H9 (cell line): ENCODE measurements around the gene ATP6V1B1. TPM values are rescaled to one million over a fixed set of nuclear protein-coding genes. Genes with fewer than 3 reads are reported as not detected.

ENCODE experiments used
- DNase-seq: peaks from one replicate; pipeline ENCODE4 v3.0.0-alpha.2; 2017
- H2AFZ ChIP-seq: one replicate; pipeline ENCODE4 v1.6.1; 2013; ENCODE audit warnings: mild to moderate bottlenecking, low read length, control low read depth, moderate library complexity
- H2AK5ac ChIP-seq: 2 replicates; pipeline ENCODE4 v1.6.1; 2013; ENCODE audit warnings: low read length, control low read depth, mixed read lengths; ENCODE audit not compliant: insufficient read length
- H2BK120ac ChIP-seq: one replicate; pipeline ENCODE4 v1.6.1; 2013; ENCODE audit warnings: low read depth, mild to moderate bottlenecking, low read length, control low read depth, inconsistent platforms; ENCODE audit not compliant: poor library complexity, severe bottlenecking
- H2BK12ac ChIP-seq: 2 replicates; pipeline ENCODE4 v1.6.1; 2013; ENCODE audit warnings: low read length, control low read depth, mixed read lengths, low read depth; ENCODE audit not compliant: insufficient read length
- H2BK15ac ChIP-seq: 2 replicates; pipeline ENCODE4 v1.6.1; 2013; ENCODE audit warnings: low read depth, low read length, control low read depth
- H2BK20ac ChIP-seq: one replicate; pipeline ENCODE4 v1.6.1; 2013; ENCODE audit warnings: low read depth, mild to moderate bottlenecking, low read length, control low read depth, inconsistent platforms; ENCODE audit not compliant: poor library complexity, severe bottlenecking
- H2BK5ac ChIP-seq: 2 replicates; pipeline ENCODE4 v1.6.1; 2013; ENCODE audit warnings: low read length, control low read depth, mixed read lengths; ENCODE audit not compliant: insufficient read length
- H3K14ac ChIP-seq: 2 replicates; pipeline ENCODE4 v1.6.1; 2013; ENCODE audit warnings: low read length, control low read depth; ENCODE audit not compliant: insufficient read depth
- H3K18ac ChIP-seq: 2 replicates; pipeline ENCODE4 v1.6.1; 2013; ENCODE audit warnings: low read depth, mild to moderate bottlenecking, mixed read lengths, low read length, control low read depth; ENCODE audit not compliant: insufficient read length
- H3K23ac ChIP-seq: 2 replicates; pipeline ENCODE4 v1.6.1; 2013; ENCODE audit warnings: low read length, control low read depth, mixed read lengths, low read depth; ENCODE audit not compliant: insufficient read length
- H3K23me2 ChIP-seq: 2 replicates; pipeline ENCODE4 v1.6.1; 2013; ENCODE audit warnings: low read depth, mild to moderate bottlenecking, mixed read lengths, low read length, control low read depth; ENCODE audit not compliant: insufficient read length, poor library complexity, severe bottlenecking
- H3K27ac ChIP-seq: 2 replicates; pipeline ENCODE4 v1.5.1; 2013; ENCODE audit warnings: low read length, control low read depth, mixed read lengths, low read depth; ENCODE audit not compliant: insufficient read length
- H3K27me3 ChIP-seq: 2 replicates; pipeline ENCODE4 v1.6.1; 2013; ENCODE audit warnings: low read length, control low read depth, inconsistent platforms; ENCODE audit not compliant: insufficient read depth
- H3K4ac ChIP-seq: 2 replicates; pipeline ENCODE4 v1.6.1; 2013; ENCODE audit warnings: low read depth, mild to moderate bottlenecking, control low read depth, inconsistent platforms, low read length, moderate library complexity
- H3K4me1 ChIP-seq: 2 replicates; pipeline ENCODE4 v1.6.1; 2013; ENCODE audit warnings: low read length, control low read depth, inconsistent platforms; ENCODE audit not compliant: insufficient read depth
- H3K4me2 ChIP-seq: 2 replicates; pipeline ENCODE4 v1.6.1; 2013; ENCODE audit warnings: low read length, control low read depth, mixed read lengths; ENCODE audit not compliant: insufficient read length, insufficient read depth
- H3K56ac ChIP-seq: 2 replicates; pipeline ENCODE4 v1.6.1; 2013; ENCODE audit warnings: low read depth, mild to moderate bottlenecking, mixed read lengths, low read length, control low read depth; ENCODE audit not compliant: insufficient read length
- H3K79me1 ChIP-seq: 2 replicates; pipeline ENCODE4 v1.6.1; 2013; ENCODE audit warnings: low read depth, mild to moderate bottlenecking, moderate library complexity, low read length, control low read depth, inconsistent platforms; ENCODE audit not compliant: insufficient read depth, poor library complexity, severe bottlenecking
- H3K79me2 ChIP-seq: 2 replicates; pipeline ENCODE4 v1.6.1; 2013; ENCODE audit warnings: low read length, control low read depth, inconsistent platforms; ENCODE audit not compliant: insufficient read depth
- H3K9ac ChIP-seq: 2 replicates; pipeline ENCODE4 v1.6.1; 2013; ENCODE audit warnings: low read length, control low read depth, mixed read lengths; ENCODE audit not compliant: insufficient read length; ENCODE audit errors: extremely low read depth
- H3K9me3 ChIP-seq: one replicate; pipeline ENCODE4 v1.6.1; 2013; ENCODE audit warnings: low read depth, low read length, inconsistent platforms; ENCODE audit not compliant: control insufficient read depth
- H3T11ph ChIP-seq: one replicate; pipeline ENCODE4 v1.6.1; 2013; ENCODE audit warnings: mild to moderate bottlenecking, low read length, control low read depth, inconsistent platforms
- H4K20me1 ChIP-seq: one replicate; pipeline ENCODE4 v1.6.1; 2013; ENCODE audit not compliant: control insufficient read depth, insufficient read length, insufficient read depth
- H4K5ac ChIP-seq: 2 replicates; pipeline ENCODE4 v1.6.1; 2013; ENCODE audit warnings: low read depth, mild to moderate bottlenecking, mixed read lengths, low read length, control low read depth; ENCODE audit not compliant: insufficient read length
- H4K8ac ChIP-seq: replicated peaks from 2 replicates; pipeline ENCODE4 v1.6.1; 2013; ENCODE audit warnings: low read length, control low read depth, mixed read lengths, low read depth; ENCODE audit not compliant: insufficient read length
- H4K91ac ChIP-seq: 2 replicates; pipeline ENCODE4 v1.6.1; 2013; ENCODE audit warnings: low read depth, mild to moderate bottlenecking, moderate library complexity, mixed read lengths, low read length, control low read depth; ENCODE audit not compliant: insufficient read length
- H3K27ac Mint-ChIP-seq, 3 experiments: 2 replicates in 2 of 3; 3 replicates in 1 of 3; pipeline ENCODE4 v1.8.0; 2020 to 2021; ENCODE audit warnings: mixed read lengths in 3 of 3, mild to moderate bottlenecking in 1 of 3, moderate library complexity in 1 of 3
- H3K27me3 Mint-ChIP-seq: 2 replicates; pipeline ENCODE4 v1.8.0; 2021; ENCODE audit warnings: low read depth, mild to moderate bottlenecking, moderate library complexity, mixed read lengths
- H3K36me3 Mint-ChIP-seq, 3 experiments: 2 replicates in 2 of 3; 3 replicates in 1 of 3; pipeline ENCODE4 v1.8.0; 2020 to 2021; ENCODE audit warnings: low read depth in 3 of 3, mixed read lengths in 3 of 3; ENCODE audit not compliant: insufficient read depth in 1 of 3
- H3K4me1 Mint-ChIP-seq, 2 experiments: 2 replicates each; pipeline ENCODE4 v1.8.0; 2020; ENCODE audit warnings: mixed read lengths in 2 of 2
- H3K4me3 Mint-ChIP-seq, 2 experiments: 2 replicates in 1 of 2; 3 replicates in 1 of 2; pipeline ENCODE4 v1.8.0; 2020 to 2021; ENCODE audit warnings: mild to moderate bottlenecking in 2 of 2, mixed read lengths in 2 of 2, moderate library complexity in 1 of 2
- H3K9me3 Mint-ChIP-seq, 2 experiments: 2 replicates in 1 of 2; 3 replicates in 1 of 2; pipeline ENCODE4 v1.8.0; 2020; ENCODE audit warnings: mild to moderate bottlenecking in 2 of 2, mixed read lengths in 2 of 2, moderate library complexity in 1 of 2
- CTCF ChIP-seq: fragments of 200-600 bp; sonication (generic); conservative IDR thresholded peaks from 3 replicates; pipeline ENCODE4 v1.8.0; 2021; ENCODE audit warnings: antibody characterized with exemption, mild to moderate bottlenecking
- WGBS: extraction: QIAGEN DNeasy Blood & Tissue Kit; methylation state at CpG from one replicate; pipeline ENCODE4 v1.1.7; 2013; ENCODE audit warnings: missing lambda C conversion rate, low lambda C conversion rate, mixed read lengths; ENCODE audit not compliant: insufficient read length; ENCODE audit errors: extremely low coverage; 5-methylcytosine and 5-hydroxymethylcytosine counted together
- total RNA-seq: library from RNA; stranded (reverse); gene quantifications from 2 replicates; pipeline ENCODE4 v1.2.1, GENCODE V29; 2021

ATP6V1B1 gene
- total RNA-seq, 1 experiment from 2014 or later, result not detected

- no CpG with 5 or more reads among the region's 9 CpGs for WGBS
- no peak for TF ChIP-seq CTCF
- no peak overlapping the region for H3K56ac ChIP-seq
- H3K27ac ChIP-seq, result no peak overlapping the region
- H3K23ac ChIP-seq, result no peak overlapping the region
- H3T11ph ChIP-seq, result no peak overlapping the region
- H3K79me1 ChIP-seq, result no peaks in the 10 kb centered on the region
- no peak for DNase-seq
- H3K18ac ChIP-seq, result no peak overlapping the region
- no peaks in the 10 kb centered on the region for H3K79me2 ChIP-seq
- Mint-ChIP-seq H3K27me3 (peaks cover 100% of the 10 kb centered on the region), H3K9me3 (peaks cover 2 to 16% of the 10 kb centered on the region in 2 experiments; a peak in 3 of 5 replicates), H3K4me1 (peaks cover 24 to 41% of the 10 kb centered on the region in 2 experiments), H3K36me3 (no peaks in the 10 kb centered on the region; a peak in 2 of 7 replicates), H3K27ac (no peak overlapping the region; a peak in 1 of 7 replicates), H3K4me3 (no peak overlapping the region)
- no peak overlapping the region for H3K14ac ChIP-seq
- no peaks in the 10 kb centered on the region for H3K9me3 ChIP-seq
- no peak overlapping the region for H4K5ac ChIP-seq
- H4K20me1 ChIP-seq, result peaks cover 2% of the 10 kb centered on the region
- no peak overlapping the region for H2BK5ac ChIP-seq
- H2BK15ac ChIP-seq, result no peak overlapping the region
- H2BK120ac ChIP-seq, result no peak overlapping the region
- no peak overlapping the region for H3K4ac ChIP-seq
- H2AK5ac ChIP-seq, result no peak overlapping the region
- H3K4me1 ChIP-seq, result no peaks in the 10 kb centered on the region
- H2BK12ac ChIP-seq, result no peak overlapping the region
- no peak overlapping the region for H4K91ac ChIP-seq
- H2BK20ac ChIP-seq, result no peak overlapping the region
- H3K9ac ChIP-seq, result no peak overlapping the region
- H3K27me3 ChIP-seq, result peaks cover 97% of the 10 kb centered on the region
- no peak overlapping the region for H3K4me2 ChIP-seq
- H2AFZ ChIP-seq, result no peak overlapping the region
- peaks cover 4% of the 10 kb centered on the region for H3K23me2 ChIP-seq
- H4K8ac ChIP-seq, result no peak overlapping the region
Measured at GRCh38 chr2:70891572-70892357, 43.9 kb upstream of the ATP6V1B1 start.
